H1 (cell line): ENCODE measurements around the gene MMP11. TPM values are rescaled to one million over a fixed set of nuclear protein-coding genes. Genes with fewer than 3 reads are reported as not detected.

Experiments
- HDAC2 ChIP-seq, 2 experiments: fragments of 300-600 bp in 1 of 2; sonication (generic) in 1 of 2; IDR thresholded peaks; 2 replicates each; pipeline ENCODE4 v1.6.1; 2011 to 2012; ENCODE audit warnings: low read depth in 2 of 2, low read length in 2 of 2, mild to moderate bottlenecking in 2 of 2, moderate library complexity in 2 of 2, borderline replicate concordance in 1 of 2, inconsistent platforms in 1 of 2
- MAX ChIP-seq: IDR thresholded peaks from 2 replicates; pipeline ENCODE4 v1.6.1; 2012; ENCODE audit warnings: inconsistent platforms
- TEAD4 ChIP-seq: IDR thresholded peaks from 2 replicates; pipeline ENCODE4 v1.6.1; 2012; ENCODE audit warnings: low read depth, low read length, inconsistent platforms, mixed read lengths
- polyA plus RNA-seq, 7 experiments: library from polyadenylated mRNA; depleted of rRNA in 3 of 7; stranded (reverse) in 5 of 7; unstranded in 2 of 7; fragments of >200 nt in 5 of 7; fragments of 200-250 nt in 2 of 7; gene quantifications; 1 replicate in 5 of 7; 2 replicates in 1 of 7; 4 replicates in 1 of 7; pipeline versions ENCODE4 v1.2.1 to v1.2.3, GENCODE V29; 2011 to 2013; ENCODE audit warnings: missing spikeins in 2 of 7, mixed read lengths in 2 of 7
- total RNA-seq: library from RNA; stranded (reverse); fragmentation: NEBNext Ultra II Directional; extraction: Animal tissue kit (Norgen Biotek cat#: 25700); gene quantifications from 2 replicates; pipeline ENCODE4 v1.2.1, GENCODE V29; 2021

The MMP11 gene
- total and polyA plus RNA-seq, 2 of the 8 experiments (the other 6 are each of a cell fraction or from before 2014, with no cell fraction given): 10.2 to 18.3 TPM

DNA sequence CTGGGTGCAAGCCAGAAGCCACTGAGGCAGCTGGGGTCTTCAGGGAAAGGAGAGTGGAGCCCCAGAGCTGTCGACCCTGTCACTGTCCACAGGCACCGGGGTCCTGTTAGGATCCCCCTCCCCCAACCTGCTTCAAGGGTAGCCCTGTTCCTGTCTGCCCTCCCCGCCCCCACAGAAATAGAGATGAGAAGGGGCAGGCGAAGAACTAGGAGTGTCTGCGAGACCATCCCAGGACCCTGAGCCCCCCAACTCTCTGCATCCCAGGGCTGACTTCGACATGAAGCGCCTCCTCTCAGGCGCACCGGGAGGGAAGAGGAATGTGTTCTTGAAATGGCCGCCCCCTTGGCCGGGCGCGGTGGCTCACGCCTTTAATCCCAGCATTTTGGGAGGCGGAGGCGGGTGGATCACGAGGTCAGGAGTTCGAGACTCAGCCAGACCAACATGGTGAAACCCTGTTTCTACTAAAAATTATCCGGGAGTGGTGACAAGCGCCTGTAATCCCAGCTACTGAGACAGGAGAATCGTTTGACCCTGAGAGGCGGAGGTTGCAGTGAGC, 21.1 kb upstream of the MMP11 start (continued):
- TF ChIP-seq HDAC2 (IDR thresholded peaks at IDR 0.05; ENCODE audit: borderline replicate concordance in 1 of 2, low read depth in 2 of 2, low read length in 2 of 2) (no peak), MAX (peak; percentile 42; the same call in 1 of the 2 replicates), TEAD4 (peak; percentile 4; the same call in 1 of the 2 replicates)
